ENCODE data around the gene CHPT1.
A peak's percentile ranks its signal among the peaks of the same experiment; 100 is the strongest.

Gene CHPT1

DNA sequence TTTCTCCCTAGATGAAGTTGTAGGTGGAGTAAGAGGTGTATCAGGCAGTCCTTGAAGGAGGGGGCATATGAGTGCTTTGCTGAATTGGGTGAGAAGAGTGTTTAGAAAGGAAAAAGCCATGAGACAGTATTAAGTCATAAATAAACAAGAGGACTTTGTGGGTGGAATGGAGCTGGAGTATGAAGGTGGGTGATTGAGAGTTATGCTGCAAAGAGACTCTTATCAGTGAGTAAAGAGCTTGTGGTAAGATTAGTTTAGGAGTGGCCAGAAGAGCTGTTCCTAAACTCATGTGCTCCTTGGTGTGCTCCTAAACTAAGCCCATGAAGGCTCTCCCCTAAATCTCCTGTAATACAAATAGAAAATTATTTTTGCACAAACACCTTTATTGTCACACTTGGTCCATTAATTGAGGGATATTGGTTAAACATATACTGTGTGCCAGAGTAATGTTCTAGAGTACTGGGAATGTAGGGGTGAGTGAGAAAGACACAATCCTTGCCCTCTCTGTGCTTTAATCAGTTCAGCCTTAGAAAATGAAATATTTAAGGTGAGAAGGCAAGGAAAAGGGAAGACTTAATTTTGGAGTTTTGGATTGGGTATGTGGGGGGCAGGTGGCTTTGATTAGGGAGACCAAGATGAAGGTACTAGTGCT is 9.8 kb downstream of the CHPT1 start:
- H3K27ac ChIP-seq: peak overlapping the region; percentile 89
- TF ChIP-seq ZFX (IDR thresholded peaks at IDR 0.05; ENCODE audit: borderline replicate concordance): no peak
- TF ChIP-seq CTCF (IDR thresholded peaks at IDR 0.05): no peak

- TF ChIP-seq ZFX (IDR thresholded peaks at IDR 0.05; ENCODE audit: borderline replicate concordance) (no peak), CTCF (IDR thresholded peaks at IDR 0.05) (no peak)
- peak overlapping the region; percentile 89 for H3K27ac ChIP-seq
Measured at GRCh38 chr12:101710288-101710687, 12.8 kb downstream of the CHPT1 start.

DNA sequence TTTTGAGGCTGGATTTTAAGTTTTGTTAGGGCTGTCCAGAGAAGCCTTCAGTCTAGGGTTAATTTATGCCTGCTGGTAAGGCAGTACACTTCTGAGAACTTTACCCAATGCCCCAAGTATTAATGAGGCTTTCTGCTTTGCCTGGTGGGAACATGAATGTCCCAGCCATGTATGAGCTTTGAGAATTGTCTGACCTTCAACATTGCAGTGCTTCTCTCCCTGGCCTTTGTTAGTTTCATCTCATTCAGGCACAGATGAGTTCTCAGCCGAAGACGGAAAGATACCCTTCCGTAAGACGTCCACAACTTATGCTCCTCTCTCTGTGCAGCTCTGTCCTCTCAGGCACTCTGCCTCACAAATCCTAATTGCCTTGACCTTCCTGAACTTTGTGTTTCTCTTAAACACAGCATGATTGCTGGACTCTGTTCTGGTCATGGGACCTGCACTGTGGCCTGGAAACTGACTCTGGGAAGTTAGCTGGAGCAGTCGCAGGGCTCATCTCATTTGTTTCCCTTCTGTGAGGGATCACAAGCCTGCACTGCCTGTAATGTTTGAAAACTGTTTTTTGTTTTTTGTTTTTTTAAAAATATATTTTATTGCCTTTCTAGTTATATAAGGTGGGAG is 15.7 kb downstream of the CHPT1 start:
- peak overlapping the region; percentile 89 for H3K27ac ChIP-seq

GRCh38 chr12:101713930-101714329 is 16.5 kb downstream of the CHPT1 start:
- TF ChIP-seq ZFX (IDR thresholded peaks at IDR 0.05; ENCODE audit: borderline replicate concordance) (no peak), CTCF (IDR thresholded peaks at IDR 0.05) (no peak)
- H3K27ac ChIP-seq: peak overlapping the region; percentile 89

More for the DNA sequence above, 15.7 kb downstream of the CHPT1 start:
- TF ChIP-seq CTCF (IDR thresholded peaks at IDR 0.05): no peak
- TF ChIP-seq ZFX (IDR thresholded peaks at IDR 0.05; ENCODE audit: borderline replicate concordance): no peak

GRCh38 chr12:101714877-101715444 is 17.5 kb downstream of the CHPT1 start:
- peak overlapping the region; percentile 89 for H3K27ac ChIP-seq
- TF ChIP-seq ZFX (IDR thresholded peaks at IDR 0.05; ENCODE audit: borderline replicate concordance): no peak
- no peak for TF ChIP-seq CTCF (IDR thresholded peaks at IDR 0.05)

DNA sequence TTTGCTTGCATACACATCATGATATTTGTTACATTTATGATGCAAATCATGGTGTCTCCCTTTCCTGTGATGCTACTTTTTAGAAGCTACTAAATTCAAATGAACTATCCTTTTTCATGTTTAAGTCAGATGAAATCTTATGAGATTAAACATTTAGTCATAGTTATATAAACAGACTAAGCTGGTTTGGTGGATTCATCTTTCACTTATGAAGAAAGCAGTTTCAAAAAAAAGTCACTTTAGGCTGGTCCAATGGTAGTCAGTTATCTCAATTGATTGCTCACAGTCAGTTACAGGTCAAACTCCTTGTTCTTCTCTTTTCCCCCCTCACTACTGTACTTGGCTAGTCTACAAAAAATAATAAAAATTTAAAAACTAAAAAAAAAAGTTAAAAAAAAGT is 22.1 kb downstream of the CHPT1 start:
- TF ChIP-seq CTCF (IDR thresholded peaks at IDR 0.05) (no peak), ZFX (IDR thresholded peaks at IDR 0.05; ENCODE audit: borderline replicate concordance) (no peak)
- peak overlapping the region; percentile 89 for H3K27ac ChIP-seq

DNA sequence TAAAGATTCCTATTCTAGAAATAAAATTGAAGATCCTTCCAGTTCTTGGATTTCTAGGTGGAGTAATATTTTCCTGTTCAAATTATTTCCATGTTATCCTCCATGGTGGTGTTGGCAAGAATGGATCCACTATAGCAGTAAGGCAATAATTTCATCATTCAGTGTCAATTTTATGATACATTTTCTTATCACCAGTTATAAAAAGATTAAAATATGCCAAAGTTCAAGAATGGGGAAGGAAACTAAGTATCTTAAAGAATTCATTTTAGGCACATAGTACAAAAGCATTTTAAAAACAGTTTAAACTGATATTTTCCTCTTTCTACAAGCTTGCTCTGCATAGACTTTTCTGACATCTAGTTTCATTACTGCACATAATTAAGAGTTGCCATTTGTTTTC is 22.7 kb downstream of the CHPT1 start:
- peak overlapping the region; percentile 89 for H3K27ac ChIP-seq
- TF ChIP-seq ZFX (IDR thresholded peaks at IDR 0.05; ENCODE audit: borderline replicate concordance) (no peak), CTCF (IDR thresholded peaks at IDR 0.05) (no peak)

Measured in 22Rv1 (cell line).